ENCODE data around the gene UGCG. TPM values are rescaled to one million over a fixed set of nuclear protein-coding genes. Genes with fewer than 3 reads are reported as not detected.

UGCG gene
- total RNA-seq, 1 experiment from 2014 or later: 23.3 TPM

- Mint-ChIP-seq H3K27me3 (ENCODE audit: low read depth) (no peaks in the 10 kb centered on the region), H3K4me1 (no peaks in the 10 kb centered on the region), H3K4me3 (no peak overlapping the region), H3K27ac (no peak overlapping the region), H3K36me3 (ENCODE audit: insufficient read depth in 1 of 3, low read depth in 3 of 3) (peaks cover 9 to 39% (median 38%) of the 10 kb centered on the region in 3 experiments; a peak in 6 of 7 replicates), H3K9me3 (no peaks in the 10 kb centered on the region)
- H3K23ac ChIP-seq (ENCODE audit: insufficient read length, low read depth, low read length): no peak overlapping the region
- H4K5ac ChIP-seq (ENCODE audit: insufficient read length, low read depth, low read length): no peak overlapping the region
- no peak overlapping the region for H2BK5ac ChIP-seq (ENCODE audit: insufficient read length, low read length)
- H3K27me3 ChIP-seq (ENCODE audit: insufficient read depth, low read length): no peaks in the 10 kb centered on the region
- H3K79me1 ChIP-seq (ENCODE audit: insufficient read depth, low read depth, low read length, poor library complexity, severe bottlenecking): no peaks in the 10 kb centered on the region
- DNase-seq: no peak
- H4K8ac ChIP-seq (replicated peaks; ENCODE audit: insufficient read length, low read depth, low read length): no peak overlapping the region
- H2BK120ac ChIP-seq (ENCODE audit: low read depth, low read length, poor library complexity, severe bottlenecking): no peak overlapping the region
- H3K18ac ChIP-seq (ENCODE audit: insufficient read length, low read depth, low read length): no peak overlapping the region
- H3K4me1 ChIP-seq (ENCODE audit: insufficient read depth, low read length): no peaks in the 10 kb centered on the region
- no peaks in the 10 kb centered on the region for H3K9me3 ChIP-seq (ENCODE audit: control insufficient read depth, low read depth, low read length)
- H3K79me2 ChIP-seq (ENCODE audit: insufficient read depth, low read length): no peaks in the 10 kb centered on the region
- H3K27ac ChIP-seq (ENCODE audit: insufficient read length, low read depth, low read length): no peak overlapping the region
- no peak overlapping the region for H3K14ac ChIP-seq (ENCODE audit: insufficient read depth, low read length)
- H4K91ac ChIP-seq (ENCODE audit: insufficient read length, low read depth, low read length): no peak overlapping the region
- H2BK15ac ChIP-seq (ENCODE audit: low read depth, low read length): no peak overlapping the region
- no peaks in the 10 kb centered on the region for H4K20me1 ChIP-seq (ENCODE audit: control insufficient read depth, insufficient read depth, insufficient read length)
- H3K9ac ChIP-seq (ENCODE audit: extremely low read depth, insufficient read length, low read length): no peak overlapping the region
- no peak overlapping the region for H2BK20ac ChIP-seq (ENCODE audit: low read depth, low read length, poor library complexity, severe bottlenecking)
- H2AFZ ChIP-seq (ENCODE audit: low read length): no peak overlapping the region
- no peak overlapping the region for H2AK5ac ChIP-seq (ENCODE audit: insufficient read length, low read length)
- H3K4me2 ChIP-seq (ENCODE audit: insufficient read depth, insufficient read length, low read length): no peak overlapping the region
- TF ChIP-seq, protein P1, sequence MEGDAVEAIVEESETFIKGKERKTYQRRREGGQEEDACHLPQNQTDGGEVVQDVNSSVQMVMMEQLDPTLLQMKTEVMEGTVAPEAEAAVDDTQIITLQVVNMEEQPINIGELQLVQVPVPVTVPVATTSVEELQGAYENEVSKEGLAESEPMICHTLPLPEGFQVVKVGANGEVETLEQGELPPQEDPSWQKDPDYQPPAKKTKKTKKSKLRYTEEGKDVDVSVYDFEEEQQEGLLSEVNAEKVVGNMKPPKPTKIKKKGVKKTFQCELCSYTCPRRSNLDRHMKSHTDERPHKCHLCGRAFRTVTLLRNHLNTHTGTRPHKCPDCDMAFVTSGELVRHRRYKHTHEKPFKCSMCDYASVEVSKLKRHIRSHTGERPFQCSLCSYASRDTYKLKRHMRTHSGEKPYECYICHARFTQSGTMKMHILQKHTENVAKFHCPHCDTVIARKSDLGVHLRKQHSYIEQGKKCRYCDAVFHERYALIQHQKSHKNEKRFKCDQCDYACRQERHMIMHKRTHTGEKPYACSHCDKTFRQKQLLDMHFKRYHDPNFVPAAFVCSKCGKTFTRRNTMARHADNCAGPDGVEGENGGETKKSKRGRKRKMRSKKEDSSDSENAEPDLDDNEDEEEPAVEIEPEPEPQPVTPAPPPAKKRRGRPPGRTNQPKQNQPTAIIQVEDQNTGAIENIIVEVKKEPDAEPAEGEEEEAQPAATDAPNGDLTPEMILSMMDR (conservative IDR thresholded peaks at IDR 0.05): no peak
- H3K23me2 ChIP-seq (ENCODE audit: insufficient read length, low read depth, low read length, poor library complexity, severe bottlenecking): no peaks in the 10 kb centered on the region
- H3T11ph ChIP-seq (ENCODE audit: low read length): no peak overlapping the region
- no peak overlapping the region for H3K56ac ChIP-seq (ENCODE audit: insufficient read length, low read depth, low read length)
- H3K4ac ChIP-seq (ENCODE audit: low read depth, low read length): no peak overlapping the region
- no peak overlapping the region for H2BK12ac ChIP-seq (ENCODE audit: insufficient read length, low read depth, low read length)
Observed at GRCh38 chr9:111928359-111928720, 31.7 kb downstream of the UGCG start.

Data from H9 (cell line).